ENCODE measurements around the gene CATSPER1. TPM values are rescaled to one million over a fixed set of nuclear protein-coding genes. Genes with fewer than 3 reads are reported as not detected.

The CATSPER1 gene
- total and polyA plus RNA-seq, 2 of the 13 experiments (the other 11 are each of a cell fraction or from before 2014, with no cell fraction given): 0.17 TPM; not detected in 1

- POLR2A ChIA-PET: no interaction called here
Measured at GRCh38 chr11:66047541-66048365, 21.5 kb upstream of the CATSPER1 start.

More at GRCh38 chr11:66047541-66048365, 21.5 kb upstream of the CATSPER1 start:
- no peaks in the 10 kb centered on the region for H3K36me3 ChIP-seq (replicated peaks in 1 of 2; ENCODE audit: control insufficient read depth in 1 of 2, insufficient read depth in 2 of 2, low read length in 2 of 2)
- H3K9ac ChIP-seq (ENCODE audit: insufficient read depth, low read depth, low read length): no peak overlapping the region
- FAIRE-seq: no peak
- BruUV-seq (replicated peaks): no TSS peak
- intact Hi-C loops (cut with micrococcal nuclease; ENCODE audit: unreplicated experiment): no loop called here
- no peak overlapping the region for H3K4me2 ChIP-seq (ENCODE audit: low read depth, low read length)
- peaks cover 32% of the 10 kb centered on the region for H3K4me1 ChIP-seq (ENCODE audit: insufficient read depth, low read length)
- no peak for ATAC-seq
- H2AFZ ChIP-seq (ENCODE audit: low read length): no peak overlapping the region
- in situ Hi-C loops (cut with HindIII; ENCODE audit: extremely low pct_ligation_motif_present, low pct_unique_long_range_greater_than_20kb): no loop called here
- H3K9me3 ChIP-seq (ENCODE audit: low read length): no peaks in the 10 kb centered on the region
- no peaks in the 10 kb centered on the region for H4K20me1 ChIP-seq (ENCODE audit: insufficient read depth, low read length)
- WGBS (ENCODE audit: low lambda C conversion rate): 9% methylated on average over 8 of the region's 11 CpGs
- no peak for DNase-seq (ENCODE audit: low spot score)
- CTCF ChIA-PET (ENCODE audit: low intra/inter-chr PET ratio, low total read pairs): no interaction called here
- peaks cover 0 to 41% of the 10 kb centered on the region in 2 experiments; a peak in 4 of 5 replicates for H3K27me3 ChIP-seq (ENCODE audit: control insufficient read depth in 1 of 2, insufficient read depth in 2 of 2, low read length in 2 of 2)
- H3K27ac ChIP-seq (ENCODE audit: extremely low read length, insufficient read depth, low read length): no peak overlapping the region
- TF ChIP-seq CENPBD1 (CRISPR knock-in tag; IDR thresholded peaks at IDR 0.05; ENCODE audit: borderline replicate concordance, low read depth) (no peak), ZNF362 (CRISPR knock-in tag; IDR thresholded peaks at IDR 0.05; ENCODE audit: borderline replicate concordance) (no peak), ZNF619 (CRISPR knock-in tag; IDR thresholded peaks at IDR 0.05) (no peak), THYN1 (CRISPR knock-in tag; IDR thresholded peaks at IDR 0.05; ENCODE audit: borderline replicate concordance, low read depth) (no peak), MIER2 (CRISPR knock-in tag; IDR thresholded peaks at IDR 0.05) (no peak), ZNF740 (CRISPR knock-in tag; IDR thresholded peaks at IDR 0.05) (no peak), MED1 (CRISPR knock-in tag; IDR thresholded peaks at IDR 0.05) (no peak), IRF2 (CRISPR knock-in tag; IDR thresholded peaks at IDR 0.05) (no peak), NONO (IDR thresholded peaks at IDR 0.05) (no peak), NONO (CRISPR knock-in tag; conservative IDR thresholded peaks at IDR 0.05) (no peak)
- H3K79me2 ChIP-seq (ENCODE audit: insufficient read depth, low read length): peaks cover 4% of the 10 kb centered on the region
- H3K4me3 ChIP-seq (replicated peaks in 1 of 3; ENCODE audit: insufficient read depth in 1 of 3, low read depth in 2 of 3, low read length in 3 of 3): no peak overlapping the region
